ENCODE measurements around the gene ZNF865. TPM values are rescaled to one million over a fixed set of nuclear protein-coding genes. Genes with fewer than 3 reads are reported as not detected.

The ZNF865 gene
- total RNA-seq, 4 donors from 2014 or later, result 8.1 to 17.8 (median 12.3) TPM

DNA sequence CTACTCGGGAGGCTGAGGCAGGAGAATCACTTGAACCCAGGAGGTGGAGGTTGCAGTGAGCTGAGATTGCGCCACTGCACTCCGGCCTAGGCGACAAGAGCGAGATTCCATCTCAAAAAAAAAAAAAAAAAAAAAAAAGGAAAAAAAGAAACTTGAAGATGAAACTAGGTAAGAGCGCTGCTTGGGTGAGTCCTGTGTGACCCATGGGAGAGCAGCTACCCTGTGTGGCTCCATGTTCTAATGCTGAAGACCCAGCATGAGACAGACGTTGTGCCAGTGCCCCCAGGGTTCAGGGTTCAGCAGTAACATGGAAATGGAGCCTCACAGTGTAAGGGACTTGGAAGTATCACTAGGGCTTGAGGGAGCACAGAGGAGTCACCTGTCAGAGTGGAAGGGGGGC lies 13.0 kb downstream of the ZNF865 start:
- intact Hi-C loops (cut with DNase I; ENCODE audit: low total_unique reads), result loop anchor here (10.0 kb wide), 1 partner anchor 104 kb away; no protein-coding TSS in a partner anchor
- WGBS, 2 donors, result 84 to 87% methylated on average over 7 of the region's 7 CpGs
- DNase-seq (ENCODE audit: low spot score in 2 of 2), result no peak
- no peak overlapping the region for H3K4me3 ChIP-seq (ENCODE audit: low read depth, poor library complexity, severe bottlenecking)
- no peak for TF ChIP-seq POLR2A (IDR thresholded peaks at IDR 0.05)
- TF ChIP-seq, protein P1, sequence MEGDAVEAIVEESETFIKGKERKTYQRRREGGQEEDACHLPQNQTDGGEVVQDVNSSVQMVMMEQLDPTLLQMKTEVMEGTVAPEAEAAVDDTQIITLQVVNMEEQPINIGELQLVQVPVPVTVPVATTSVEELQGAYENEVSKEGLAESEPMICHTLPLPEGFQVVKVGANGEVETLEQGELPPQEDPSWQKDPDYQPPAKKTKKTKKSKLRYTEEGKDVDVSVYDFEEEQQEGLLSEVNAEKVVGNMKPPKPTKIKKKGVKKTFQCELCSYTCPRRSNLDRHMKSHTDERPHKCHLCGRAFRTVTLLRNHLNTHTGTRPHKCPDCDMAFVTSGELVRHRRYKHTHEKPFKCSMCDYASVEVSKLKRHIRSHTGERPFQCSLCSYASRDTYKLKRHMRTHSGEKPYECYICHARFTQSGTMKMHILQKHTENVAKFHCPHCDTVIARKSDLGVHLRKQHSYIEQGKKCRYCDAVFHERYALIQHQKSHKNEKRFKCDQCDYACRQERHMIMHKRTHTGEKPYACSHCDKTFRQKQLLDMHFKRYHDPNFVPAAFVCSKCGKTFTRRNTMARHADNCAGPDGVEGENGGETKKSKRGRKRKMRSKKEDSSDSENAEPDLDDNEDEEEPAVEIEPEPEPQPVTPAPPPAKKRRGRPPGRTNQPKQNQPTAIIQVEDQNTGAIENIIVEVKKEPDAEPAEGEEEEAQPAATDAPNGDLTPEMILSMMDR (IDR thresholded peaks at IDR 0.05), result no peak

DNA sequence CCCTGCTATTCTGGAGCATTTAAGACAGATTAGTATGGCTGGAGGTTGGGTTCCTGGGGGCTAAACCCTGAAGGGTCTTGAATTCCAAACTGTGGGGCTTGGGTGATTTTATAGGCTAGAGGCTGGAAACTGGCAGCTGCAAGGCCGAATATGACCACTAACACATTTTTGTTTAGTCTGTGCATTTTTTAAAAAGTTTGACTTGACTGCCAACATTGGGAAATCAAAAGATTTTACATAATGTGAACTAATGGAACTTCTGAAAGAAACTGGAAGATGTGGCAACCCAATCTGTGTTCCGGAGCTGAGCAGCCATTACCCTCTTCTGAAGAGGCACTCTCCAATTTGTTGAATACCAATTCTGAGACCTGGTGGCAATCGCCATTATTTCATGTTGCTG lies 13.8 kb downstream of the ZNF865 start:
- TF ChIP-seq POLR2A (IDR thresholded peaks at IDR 0.05), result no peak
- TF ChIP-seq, protein P1 (IDR thresholded peaks at IDR 0.05), result no peak
- no peak for DNase-seq (ENCODE audit: low spot score in 2 of 2)
- intact Hi-C loops (cut with DNase I; ENCODE audit: low total_unique reads), result loop anchor here (10.0 kb wide), 1 partner anchor 104 kb away; no protein-coding TSS in a partner anchor
- H3K4me3 ChIP-seq (ENCODE audit: low read depth, poor library complexity, severe bottlenecking), result no peak overlapping the region
- 77 to 79% methylated on average over 3 of the region's 3 CpGs for WGBS, 2 donors

DNA sequence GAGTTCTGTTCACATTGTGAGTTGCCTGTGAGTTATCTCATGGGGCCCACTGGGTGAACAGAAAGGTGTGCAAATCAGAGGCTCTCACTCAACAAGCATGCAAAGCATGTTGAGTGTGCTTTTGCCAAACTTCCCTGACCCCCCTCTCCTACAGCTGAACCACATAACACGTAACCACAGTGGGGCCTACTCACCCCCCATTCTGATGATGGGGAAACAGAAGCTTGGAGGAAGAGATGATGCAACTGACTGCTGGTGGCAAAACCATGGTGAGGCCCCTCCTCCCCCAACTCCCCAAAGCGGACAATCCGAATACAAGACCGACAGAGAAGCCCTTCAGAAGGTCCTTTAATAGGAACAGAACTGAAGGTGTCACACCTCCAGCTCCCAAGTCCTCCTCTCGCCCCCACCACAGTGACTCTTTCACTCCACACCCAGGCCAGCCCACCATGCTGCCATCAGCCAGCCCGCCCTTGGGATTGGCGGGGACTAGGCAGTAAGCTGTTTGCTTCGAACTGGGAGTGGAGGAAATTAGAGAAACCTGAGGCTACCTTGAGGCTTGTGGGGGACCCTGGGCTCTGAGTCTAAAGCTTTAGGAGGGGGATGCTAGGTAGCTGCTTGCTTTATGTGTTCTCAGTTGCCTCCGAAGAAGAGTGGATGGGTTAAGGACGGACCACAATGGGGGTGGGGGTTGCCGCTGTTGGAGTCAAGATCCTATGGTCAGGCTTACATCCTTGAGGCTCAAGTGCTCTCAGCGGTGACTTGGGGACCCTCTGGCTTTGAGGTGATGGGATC lies 15.2 kb downstream of the ZNF865 start:
- TF ChIP-seq, protein P1 (IDR thresholded peaks at IDR 0.05), result no peak
- TF ChIP-seq POLR2A (IDR thresholded peaks at IDR 0.05), result no peak
- DNase-seq (ENCODE audit: low spot score in 2 of 2), result no peak
- H3K4me3 ChIP-seq (ENCODE audit: low read depth, poor library complexity, severe bottlenecking), result no peak overlapping the region
- intact Hi-C loops (cut with DNase I; ENCODE audit: low total_unique reads), result no loop called here
- 89 to 92% methylated on average over 12 of the region's 12 CpGs for WGBS, 2 donors

DNA sequence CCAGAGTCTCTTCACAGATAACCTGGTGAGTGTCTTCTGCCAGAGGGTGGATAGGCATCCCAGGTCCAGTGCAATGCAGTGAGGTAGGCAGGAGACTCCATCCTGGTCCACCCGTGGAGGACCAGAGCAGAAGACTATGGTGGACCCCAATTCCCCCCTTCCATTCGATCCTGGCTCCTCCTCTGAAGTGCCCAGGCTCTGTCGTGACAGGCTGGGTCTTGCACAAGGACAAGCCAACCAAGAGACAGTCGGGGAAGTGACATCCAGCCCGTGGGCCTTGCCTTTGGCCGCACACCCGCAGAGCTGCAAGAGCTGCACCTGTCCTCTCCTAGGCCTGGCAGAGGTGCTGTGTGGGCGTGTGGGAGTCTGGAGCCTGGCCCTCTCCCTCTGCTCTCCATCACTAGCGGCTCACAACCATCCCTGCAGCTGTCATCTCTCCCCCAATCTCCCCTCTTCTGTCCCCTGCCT lies 15.8 kb downstream of the ZNF865 start:
- DNase-seq (ENCODE audit: low spot score in 2 of 2), result no peak
- no peak overlapping the region for H3K4me3 ChIP-seq (ENCODE audit: low read depth, poor library complexity, severe bottlenecking)
- 71 to 72% methylated on average over 9 of the region's 9 CpGs for WGBS, 2 donors
- TF ChIP-seq POLR2A (IDR thresholded peaks at IDR 0.05), result no peak
- TF ChIP-seq, protein P1 (IDR thresholded peaks at IDR 0.05), result no peak
- intact Hi-C loops (cut with DNase I; ENCODE audit: low total_unique reads), result no loop called here

DNA sequence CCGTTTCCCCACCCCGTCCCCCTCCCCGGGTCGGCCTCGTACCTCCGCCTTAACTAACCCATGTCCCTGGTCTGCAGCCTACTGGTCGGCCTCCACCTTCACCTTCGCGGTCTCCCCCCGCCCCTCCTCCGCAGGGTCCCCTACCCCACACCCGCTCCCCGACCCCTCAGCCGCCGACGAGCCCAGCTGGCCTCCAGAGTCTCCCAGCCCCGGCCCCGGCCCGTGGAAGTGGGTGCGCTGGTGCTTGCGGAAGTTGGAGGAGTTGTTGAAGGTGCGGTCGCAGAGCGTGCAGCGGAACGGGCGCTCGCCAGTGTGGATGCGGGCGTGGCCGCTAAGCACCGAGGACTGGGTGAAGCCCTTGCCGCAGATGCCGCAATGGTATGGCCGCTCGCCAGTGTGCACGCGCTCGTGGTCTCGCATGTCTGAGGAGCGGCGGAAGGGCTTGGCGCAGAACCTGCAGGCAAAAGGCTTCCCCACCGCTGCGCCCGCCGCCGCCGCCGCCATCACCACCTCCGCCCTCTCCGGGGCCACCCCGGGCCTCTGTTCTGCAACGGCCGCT lies 16.3 kb downstream of the ZNF865 start:
- H3K4me3 ChIP-seq (ENCODE audit: low read depth, poor library complexity, severe bottlenecking), result no peak overlapping the region
- 93 to 95% methylated on average over 53 to 55 of the region's 55 CpGs for WGBS, 2 donors
- intact Hi-C loops (cut with DNase I; ENCODE audit: low total_unique reads), result no loop called here
- DNase-seq (ENCODE audit: low spot score in 2 of 2), result no peak
- TF ChIP-seq, protein P1 (IDR thresholded peaks at IDR 0.05), result no peak
- TF ChIP-seq POLR2A (IDR thresholded peaks at IDR 0.05), result no peak

All from lower leg skin (tissue), 4 donors.